ENCODE measurements around the gene SH3RF3. TPM values are rescaled to one million over a fixed set of nuclear protein-coding genes. Genes with fewer than 3 reads are reported as not detected.
A peak's percentile ranks its signal among the peaks of the same experiment; 100 is the strongest.

SH3RF3 gene
- total and polyA plus RNA-seq, 10 of the 15 experiments (the other 5 are each of a cell fraction or from before 2014, with no cell fraction given) = 0.08 to 8.8 (median 2.3) TPM

DNA sequence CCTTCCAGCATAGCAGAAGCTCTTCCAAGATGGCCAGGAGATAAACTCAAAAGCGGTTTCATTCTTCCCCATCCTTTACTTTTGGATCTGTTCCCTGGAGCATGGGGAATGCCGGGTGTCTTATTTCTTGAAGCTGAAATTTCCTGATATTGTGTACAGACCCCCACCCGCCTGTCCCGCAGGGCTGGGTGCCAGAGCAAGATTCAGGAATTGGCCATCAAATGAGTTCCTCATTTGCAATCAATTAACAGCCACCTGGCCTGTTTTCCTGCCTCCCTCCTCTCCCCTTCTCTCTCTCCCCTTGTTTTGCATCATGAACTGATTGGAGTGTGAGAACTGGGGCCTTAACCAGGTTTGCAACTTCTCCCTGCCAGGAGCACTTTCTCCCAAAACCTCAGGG is 202.1 kb downstream of the SH3RF3 start:
- TF ChIP-seq ZNF622 (IDR thresholded peaks at IDR 0.05) (no peak), SPI1 (IDR thresholded peaks at IDR 0.05; ENCODE audit: borderline replicate concordance, insufficient read depth, low read depth, low read length) (peak; percentile 21; the same call in 1 of the 2 replicates)
- H3K27me3 ChIP-seq (replicated peaks in 1 of 2; ENCODE audit: control insufficient read depth in 2 of 2, insufficient read depth in 2 of 2, low read length in 1 of 2) = no peaks in the 10 kb centered on the region
- H3K27ac ChIP-seq (ENCODE audit: control insufficient read depth, insufficient read depth) = no peak overlapping the region
- no TSS peak for BruUV-seq (replicated peaks)
- no peaks in the 10 kb centered on the region for H3K9me3 ChIP-seq (replicated peaks; ENCODE audit: control insufficient read depth, insufficient read depth, low read length)
- ATAC-seq (no peak), DNase-seq (ENCODE audit: low read depth, low spot score) (no peak), FAIRE-seq (no peak)
- H3K36me3 ChIP-seq (ENCODE audit: control insufficient read depth in 2 of 2, insufficient read depth in 2 of 2, low read length in 1 of 2) = no peaks in the 10 kb centered on the region
- no peak overlapping the region for H3K9ac ChIP-seq (ENCODE audit: control insufficient read depth, insufficient read depth, low read length)
- H4K20me1 ChIP-seq (ENCODE audit: control insufficient read depth, insufficient read depth) = no peaks in the 10 kb centered on the region
- RAD21 ChIA-PET (ENCODE audit: unreplicated experiment) = no interaction called here
- no peak overlapping the region for H3K4me2 ChIP-seq (ENCODE audit: control insufficient read depth, insufficient read depth)
- no peak overlapping the region for H2AFZ ChIP-seq (ENCODE audit: control insufficient read depth, low read depth, low read length)
- intact Hi-C loops (cut with micrococcal nuclease; ENCODE audit: unreplicated experiment) (loop anchor here (5.0 to 10.0 kb wide), 2 partner anchors 116 to 181 kb away; no protein-coding TSS in a partner anchor), in situ Hi-C loops (cut with MboI) (no loop called here)
- H3K79me2 ChIP-seq (ENCODE audit: control insufficient read depth, insufficient read depth, low read length) = no peaks in the 10 kb centered on the region
- H3K4me1 ChIP-seq (ENCODE audit: control insufficient read depth, insufficient read depth, low read length) = peaks cover 31% of the 10 kb centered on the region
- 29% methylated on average over 4 of the region's 4 CpGs for WGBS (ENCODE audit: insufficient coverage, insufficient replicate concordance, low lambda C conversion rate, missing lambda C conversion rate)
- H3K4me3 ChIP-seq = no peak overlapping the region
- SMC1A ChIA-PET (ENCODE audit: uncharacterized antibody, unreplicated experiment) = interaction anchor here (2.1 kb wide), 2 partner anchors 9 to 12 kb away, joined by 6 to 17 read pairs; no protein-coding TSS in a partner anchor
- CTCF ChIA-PET = no interaction called here
- POLR2A ChIA-PET = no interaction called here

DNA sequence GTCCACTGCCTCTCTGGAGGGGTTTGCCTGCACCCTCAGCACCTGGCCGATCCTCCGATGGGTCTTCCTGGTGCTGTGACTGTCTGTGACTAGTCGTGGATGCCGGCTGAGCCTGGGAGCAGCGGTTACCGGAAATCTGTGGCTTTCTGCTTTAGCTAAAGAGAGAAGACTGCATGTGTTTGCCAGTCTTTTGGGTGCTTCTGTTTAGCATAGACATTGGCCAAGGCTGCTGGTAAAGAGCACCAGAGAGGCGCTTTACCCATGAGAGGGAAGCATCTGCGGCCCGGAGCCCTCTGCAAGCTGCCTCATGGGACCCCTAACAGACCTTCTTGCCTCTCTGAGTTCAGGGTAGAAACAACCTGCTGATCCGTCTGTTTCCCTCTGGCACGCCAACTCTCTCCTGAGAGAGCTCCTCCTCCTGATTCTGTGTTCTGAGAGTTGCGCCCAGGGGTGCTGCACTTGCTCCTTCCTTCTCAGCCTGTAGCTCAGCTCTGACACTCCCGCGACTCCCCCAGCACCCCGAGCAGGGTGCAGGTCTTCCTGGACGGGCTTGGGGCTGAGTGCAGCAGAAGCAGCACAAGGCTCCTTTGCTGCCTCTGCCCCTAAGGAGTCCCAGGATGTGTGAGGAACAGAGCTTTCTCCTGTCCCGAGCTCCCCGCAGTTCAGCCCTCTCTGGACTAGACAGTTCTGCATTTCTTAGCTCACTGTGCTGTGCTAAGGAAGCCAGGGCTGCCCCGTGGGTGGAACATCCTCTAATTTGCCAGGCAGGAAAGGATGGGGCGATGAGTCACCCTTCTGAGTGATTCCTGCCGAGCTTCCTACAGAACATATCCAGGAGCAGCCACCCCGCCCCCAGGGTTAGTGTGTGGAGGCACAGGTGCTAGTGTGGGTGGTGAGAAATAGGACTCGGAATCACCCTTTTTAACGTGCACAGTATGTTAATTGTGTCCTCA is 203.2 kb downstream of the SH3RF3 start:
- no peak for DNase-seq (ENCODE audit: low read depth, low spot score)
- H3K4me3 ChIP-seq = peak overlapping the region; percentile 63
- H3K27ac ChIP-seq (ENCODE audit: control insufficient read depth, insufficient read depth) = peak overlapping the region; percentile 48; the same call in 1 of the 2 replicates
- peak overlapping the region; percentile 24 for H3K9ac ChIP-seq (ENCODE audit: control insufficient read depth, insufficient read depth, low read length)
- ChIA-PET RAD21 (ENCODE audit: unreplicated experiment) (interaction anchor here (0.8 to 2.3 kb wide), 12 partner anchors 28 to 203 kb away, joined by 3 to 12 read pairs (median 4); partner anchors contain the start of gene SH3RF3), SMC1A (ENCODE audit: uncharacterized antibody, unreplicated experiment) (interaction anchor here (0.6 to 2.1 kb wide), 15 partner anchors 8 to 740 kb away, joined by 3 to 17 read pairs (median 4); no protein-coding TSS in a partner anchor), CTCF (interaction anchor here (0.6 to 1.7 kb wide), 8 partner anchors 9 to 205 kb away, joined by 3 to 5 read pairs (median 3); no protein-coding TSS in a partner anchor), POLR2A (interaction anchor here (0.6 kb wide), 1 partner anchor 1179 kb away, joined by 3 read pairs; no protein-coding TSS in a partner anchor)
- intact Hi-C loops (cut with micrococcal nuclease; ENCODE audit: unreplicated experiment) (loop anchor here (2.0 to 10.0 kb wide), 3 partner anchors 117 to 203 kb away; partner anchors contain the start of gene SH3RF3), in situ Hi-C loops (cut with MboI) (no loop called here)
- H3K4me1 ChIP-seq (ENCODE audit: control insufficient read depth, insufficient read depth, low read length) = peaks cover 35% of the 10 kb centered on the region
- peak overlapping the region; percentile 78 for H3K4me2 ChIP-seq (ENCODE audit: control insufficient read depth, insufficient read depth)
- no TSS peak for BruUV-seq (replicated peaks)
- peak overlapping the region; percentile 61 for H2AFZ ChIP-seq (ENCODE audit: control insufficient read depth, low read depth, low read length)
- no peaks in the 10 kb centered on the region for H3K36me3 ChIP-seq (ENCODE audit: control insufficient read depth in 2 of 2, insufficient read depth in 2 of 2, low read length in 1 of 2)
- TF ChIP-seq, protein P1, sequence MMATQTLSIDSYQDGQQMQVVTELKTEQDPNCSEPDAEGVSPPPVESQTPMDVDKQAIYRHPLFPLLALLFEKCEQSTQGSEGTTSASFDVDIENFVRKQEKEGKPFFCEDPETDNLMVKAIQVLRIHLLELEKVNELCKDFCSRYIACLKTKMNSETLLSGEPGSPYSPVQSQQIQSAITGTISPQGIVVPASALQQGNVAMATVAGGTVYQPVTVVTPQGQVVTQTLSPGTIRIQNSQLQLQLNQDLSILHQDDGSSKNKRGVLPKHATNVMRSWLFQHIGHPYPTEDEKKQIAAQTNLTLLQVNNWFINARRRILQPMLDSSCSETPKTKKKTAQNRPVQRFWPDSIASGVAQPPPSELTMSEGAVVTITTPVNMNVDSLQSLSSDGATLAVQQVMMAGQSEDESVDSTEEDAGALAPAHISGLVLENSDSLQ (IDR thresholded peaks at IDR 0.05) = no peak
- TF ChIP-seq CREB1 (IDR thresholded peaks at IDR 0.05; ENCODE audit: low read depth) (0 out of 2 replicates have a peak, but pooled peaks have one; percentile 13), RUNX3 (IDR thresholded peaks at IDR 0.05; ENCODE audit: low read length) (peak; percentile 68), EED (IDR thresholded peaks at IDR 0.05; ENCODE audit: low read depth) (peak; percentile 14; the same call in 1 of the 2 replicates), SPI1 (IDR thresholded peaks at IDR 0.05; ENCODE audit: borderline replicate concordance, insufficient read depth, low read depth, low read length) (0 out of 2 replicates have a peak, but pooled peaks have one; percentile 29), IKZF1 (conservative IDR thresholded peaks at IDR 0.05) (peak; percentile 49)
- TF ChIP-seq, protein P2, sequence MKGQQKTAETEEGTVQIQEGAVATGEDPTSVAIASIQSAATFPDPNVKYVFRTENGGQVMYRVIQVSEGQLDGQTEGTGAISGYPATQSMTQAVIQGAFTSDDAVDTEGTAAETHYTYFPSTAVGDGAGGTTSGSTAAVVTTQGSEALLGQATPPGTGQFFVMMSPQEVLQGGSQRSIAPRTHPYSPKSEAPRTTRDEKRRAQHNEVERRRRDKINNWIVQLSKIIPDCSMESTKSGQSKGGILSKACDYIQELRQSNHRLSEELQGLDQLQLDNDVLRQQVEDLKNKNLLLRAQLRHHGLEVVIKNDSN (IDR thresholded peaks at IDR 0.05; ENCODE audit: borderline replicate concordance, extremely low read length, insufficient read depth, low read depth, low read length) = no peak
- TF ChIP-seq, protein P3, sequence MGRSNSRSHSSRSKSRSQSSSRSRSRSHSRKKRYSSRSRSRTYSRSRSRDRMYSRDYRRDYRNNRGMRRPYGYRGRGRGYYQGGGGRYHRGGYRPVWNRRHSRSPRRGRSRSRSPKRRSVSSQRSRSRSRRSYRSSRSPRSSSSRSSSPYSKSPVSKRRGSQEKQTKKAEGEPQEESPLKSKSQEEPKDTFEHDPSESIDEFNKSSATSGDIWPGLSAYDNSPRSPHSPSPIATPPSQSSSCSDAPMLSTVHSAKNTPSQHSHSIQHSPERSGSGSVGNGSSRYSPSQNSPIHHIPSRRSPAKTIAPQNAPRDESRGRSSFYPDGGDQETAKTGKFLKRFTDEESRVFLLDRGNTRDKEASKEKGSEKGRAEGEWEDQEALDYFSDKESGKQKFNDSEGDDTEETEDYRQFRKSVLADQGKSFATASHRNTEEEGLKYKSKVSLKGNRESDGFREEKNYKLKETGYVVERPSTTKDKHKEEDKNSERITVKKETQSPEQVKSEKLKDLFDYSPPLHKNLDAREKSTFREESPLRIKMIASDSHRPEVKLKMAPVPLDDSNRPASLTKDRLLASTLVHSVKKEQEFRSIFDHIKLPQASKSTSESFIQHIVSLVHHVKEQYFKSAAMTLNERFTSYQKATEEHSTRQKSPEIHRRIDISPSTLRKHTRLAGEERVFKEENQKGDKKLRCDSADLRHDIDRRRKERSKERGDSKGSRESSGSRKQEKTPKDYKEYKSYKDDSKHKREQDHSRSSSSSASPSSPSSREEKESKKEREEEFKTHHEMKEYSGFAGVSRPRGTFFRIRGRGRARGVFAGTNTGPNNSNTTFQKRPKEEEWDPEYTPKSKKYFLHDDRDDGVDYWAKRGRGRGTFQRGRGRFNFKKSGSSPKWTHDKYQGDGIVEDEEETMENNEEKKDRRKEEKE (IDR thresholded peaks at IDR 0.05) = no peak
- WGBS (ENCODE audit: insufficient coverage, insufficient replicate concordance, low lambda C conversion rate, missing lambda C conversion rate) = 27% methylated on average over 24 of the region's 24 CpGs
- no peaks in the 10 kb centered on the region for H3K79me2 ChIP-seq (ENCODE audit: control insufficient read depth, insufficient read depth, low read length)
- peak; percentile 73 for ATAC-seq
- H3K9me3 ChIP-seq (replicated peaks; ENCODE audit: control insufficient read depth, insufficient read depth, low read length) = no peaks in the 10 kb centered on the region
- no peaks in the 10 kb centered on the region for H4K20me1 ChIP-seq (ENCODE audit: control insufficient read depth, insufficient read depth)
- FAIRE-seq = peak; percentile 54
- H3K27me3 ChIP-seq (replicated peaks in 1 of 2; ENCODE audit: control insufficient read depth in 2 of 2, insufficient read depth in 2 of 2, low read length in 1 of 2) = no peaks in the 10 kb centered on the region

Measured in GM12878 (cell line).